Breast epithelium (tissue), 4 donors: ENCODE results near the gene BRD2. TPM values are rescaled to one million over a fixed set of nuclear protein-coding genes. Genes with fewer than 3 reads are reported as not detected.

Source experiments
- DNase-seq, 2 donors: peaks; one replicate each; pipeline ENCODE4 v3.0.0-alpha.2; 2019; ENCODE audit warnings: low spot score in 2 of 2
- H3K27ac ChIP-seq, 2 donors: fragments of 200-600 bp; sonication (generic) in 1 of 2; one replicate each; pipeline ENCODE4 v1.5.1; 2016 to 2019; ENCODE audit warnings: mild to moderate bottlenecking in 1 of 2
- H3K27me3 ChIP-seq, 2 donors: fragments of 200-600 bp; sonication (generic) in 1 of 2; one replicate each; pipeline versions ENCODE4 v1.5.1 to v1.6.0; 2017 to 2019; ENCODE audit warnings: control low read depth in 1 of 2, mild to moderate bottlenecking in 1 of 2
- H3K36me3 ChIP-seq: fragments of 200-600 bp; one replicate; pipeline ENCODE4 v1.5.1; 2019
- H3K4me1 ChIP-seq, 2 donors: fragments of 200-600 bp; sonication (generic); one replicate each; pipeline ENCODE4 v1.5.1; 2016 to 2019; ENCODE audit warnings: control low read depth in 1 of 2
- H3K4me3 ChIP-seq, 3 donors: fragments of 200-600 bp; sonication (generic); 1 replicate in 2 of 3; 2 replicates in 1 of 3; pipeline ENCODE4 v1.5.1; 2016 to 2019; ENCODE audit warnings: mild to moderate bottlenecking in 3 of 3, moderate library complexity in 2 of 3
- H3K9me3 ChIP-seq, 2 donors: fragments of 200-600 bp; sonication (generic) in 1 of 2; one replicate each; pipeline ENCODE4 v1.5.1; 2016 to 2019; ENCODE audit warnings: control low read depth in 1 of 2
- CTCF ChIP-seq, 3 donors: fragments of 450-650 bp; IDR thresholded peaks; one replicate each; pipeline ENCODE4 v1.5.1; 2016 to 2017; ENCODE audit warnings: antibody characterized with exemption in 3 of 3, mild to moderate bottlenecking in 3 of 3, moderate library complexity in 3 of 3
- POLR2A ChIP-seq: fragments of 450-650 bp; IDR thresholded peaks from one replicate; pipeline ENCODE4 v1.6.1; 2016; ENCODE audit warnings: antibody characterized with exemption, mild to moderate bottlenecking, moderate library complexity
- POLR2AphosphoS5 ChIP-seq, 3 donors: sonication (generic); formaldehyde crosslinking; IDR thresholded peaks; one replicate each; pipeline ENCODE4 v1.6.1; 2017; ENCODE audit warnings: antibody characterized with exemption in 3 of 3
- intact Hi-C: fragments of 100-400 bp; cut with DNase I; formaldehyde crosslinking; loops from one replicate; pipeline ENCODE4 v1.15.1; 2023; ENCODE audit warnings: low total_unique reads
- total RNA-seq, 3 donors: library from RNA; depleted of rRNA; stranded (reverse); fragments of >200 nt; gene quantifications; one replicate each; pipeline ENCODE4 v1.1.0, GENCODE V29; 2016

Gene BRD2
- total RNA-seq, 3 donors from 2014 or later = 111 to 159 (median 122) TPM

GRCh38 chr6:33015798-33016197, 47.4 kb downstream of the BRD2 start:
- Histone ChIP-seq H3K4me1 (no peaks in the 10 kb centered on the region), H3K27ac (no peak overlapping the region), H3K36me3 (no peaks in the 10 kb centered on the region), H3K27me3 (peaks cover 0 to 4% of the 10 kb centered on the region in 2 donors), H3K9me3 (no peaks in the 10 kb centered on the region), H3K4me3 (no peak overlapping the region)
- no peak for DNase-seq
- intact Hi-C loops = loop anchor here (10.0 kb wide), 1 partner anchor 69 kb away; no protein-coding TSS in a partner anchor
- TF ChIP-seq POLR2A (no peak), POLR2AphosphoS5 (IDR thresholded peaks at IDR 0.05) (no peak), CTCF (IDR thresholded peaks at IDR 0.05) (no peak)

GRCh38 chr6:33017018-33017417, 48.6 kb downstream of the BRD2 start:
- TF ChIP-seq POLR2A (no peak), CTCF (IDR thresholded peaks at IDR 0.05) (no peak), POLR2AphosphoS5 (IDR thresholded peaks at IDR 0.05) (no peak)
- Histone ChIP-seq H3K27me3 (peaks cover 0 to 4% of the 10 kb centered on the region in 2 donors), H3K4me1 (no peaks in the 10 kb centered on the region), H3K9me3 (no peaks in the 10 kb centered on the region), H3K27ac (no peak overlapping the region), H3K36me3 (no peaks in the 10 kb centered on the region), H3K4me3 (no peak overlapping the region)
- no peak for DNase-seq
- intact Hi-C loops = loop anchor here (10.0 kb wide), 1 partner anchor 68 kb away; no protein-coding TSS in a partner anchor

- H3K4me3 ChIP-seq = no peak overlapping the region
- peaks cover 0 to 4% of the 10 kb centered on the region in 2 donors for H3K27me3 ChIP-seq
- H3K27ac ChIP-seq = peak overlapping the region in 1 of 2 donors; percentile 55
- TF ChIP-seq POLR2A (no peak), POLR2AphosphoS5 (IDR thresholded peaks at IDR 0.05) (no peak), CTCF (IDR thresholded peaks at IDR 0.05) (no peak)
- H3K36me3 ChIP-seq = no peaks in the 10 kb centered on the region
- H3K9me3 ChIP-seq = no peaks in the 10 kb centered on the region
- H3K4me1 ChIP-seq = no peaks in the 10 kb centered on the region
- no peak for DNase-seq
- intact Hi-C loops = loop anchor here (10.0 kb wide), 1 partner anchor 67 kb away; no protein-coding TSS in a partner anchor
These were observed 49.4 kb downstream of the BRD2 start for GRCh38 chr6:33017694-33018353.

GRCh38 chr6:33018418-33018817, 50.0 kb downstream of the BRD2 start:
- H3K4me1 ChIP-seq = no peaks in the 10 kb centered on the region
- H3K4me3 ChIP-seq = peak overlapping the region in 1 of 3 donors; percentile 45
- no peak for DNase-seq
- intact Hi-C loops = loop anchor here (10.0 kb wide), 1 partner anchor 66 kb away; no protein-coding TSS in a partner anchor
- peaks cover 0 to 4% of the 10 kb centered on the region in 2 donors for H3K27me3 ChIP-seq
- no peaks in the 10 kb centered on the region for H3K36me3 ChIP-seq
- peak overlapping the region in 1 of 2 donors; percentile 55 for H3K27ac ChIP-seq
- no peak for TF ChIP-seq POLR2AphosphoS5 (IDR thresholded peaks at IDR 0.05)
- TF ChIP-seq CTCF (IDR thresholded peaks at IDR 0.05) = no peak
- TF ChIP-seq POLR2A = no peak
- no peaks in the 10 kb centered on the region for H3K9me3 ChIP-seq

- intact Hi-C loops = loop anchor here (10.0 kb wide), 1 partner anchor 66 kb away; no protein-coding TSS in a partner anchor
These were observed 50.5 kb downstream of the BRD2 start for GRCh38 chr6:33018904-33019303.

More at GRCh38 chr6:33018904-33019303, 50.5 kb downstream of the BRD2 start:
- Histone ChIP-seq H3K4me1 (no peaks in the 10 kb centered on the region), H3K4me3 (peak overlapping the region; percentile 3 to 45 (median 21)), H3K27ac (peak overlapping the region; percentile 55 to 77), H3K9me3 (no peaks in the 10 kb centered on the region), H3K36me3 (no peaks in the 10 kb centered on the region), H3K27me3 (peaks cover 0 to 1% of the 10 kb centered on the region in 2 donors)
- DNase-seq = peak in 1 of 2 donors; percentile 35
- TF ChIP-seq POLR2A (no peak), CTCF (IDR thresholded peaks at IDR 0.05) (no peak), POLR2AphosphoS5 (IDR thresholded peaks at IDR 0.05) (peak in 2 of 3 donors; percentile 20 to 56)
